ENCODE data around the gene PEX11B.

DNA sequence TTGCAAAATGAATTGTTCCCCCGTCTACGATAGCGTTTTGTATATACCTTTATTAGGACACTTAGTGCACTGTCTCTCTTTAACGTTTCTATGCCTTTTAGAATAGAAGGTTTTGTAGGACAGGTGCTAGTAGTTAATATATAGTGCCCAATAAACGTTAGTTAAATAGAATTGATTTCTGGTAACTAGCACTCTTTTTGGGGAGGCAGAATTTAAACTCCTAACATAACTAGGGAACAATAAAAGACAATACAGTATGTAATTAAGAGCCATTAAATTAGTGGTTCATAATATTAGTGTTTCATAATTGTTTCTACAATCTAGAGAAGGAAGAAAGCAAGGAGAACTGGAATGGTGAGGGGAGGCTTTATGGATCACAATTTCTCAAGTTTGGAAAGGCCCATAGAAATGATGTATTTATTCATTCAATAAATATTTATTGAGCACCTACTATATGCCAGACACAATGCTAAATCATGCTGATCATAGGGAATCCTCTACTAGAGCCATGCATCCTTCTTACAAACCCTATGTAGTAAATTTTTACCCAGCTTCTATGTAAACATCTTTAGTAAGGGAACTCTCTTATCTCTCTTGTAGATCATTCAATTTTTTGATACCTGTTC lies 46.7 kb upstream of the PEX11B start:
- TF ChIP-seq TAF1 (IDR thresholded peaks at IDR 0.05; ENCODE audit: borderline replicate concordance, low read depth, low read length) = no peak
- TF ChIP-seq CTCF (IDR thresholded peaks at IDR 0.05) = no peak
- no peak for TF ChIP-seq EZH2phosphoT487 (IDR thresholded peaks at IDR 0.05; ENCODE audit: borderline replicate concordance, low read depth)
- TF ChIP-seq FOXM1 (IDR thresholded peaks at IDR 0.05; ENCODE audit: low read depth) = no peak
- TF ChIP-seq EP300 (IDR thresholded peaks at IDR 0.05; ENCODE audit: borderline replicate concordance in 1 of 2, low read depth in 1 of 2, low read length in 1 of 2) = no peak
- no peak for TF ChIP-seq SMC3 (IDR thresholded peaks at IDR 0.05; ENCODE audit: low read depth, low read length)
- TF ChIP-seq YY1 (IDR thresholded peaks at IDR 0.05; ENCODE audit: low read depth) = no peak
- TF ChIP-seq RAD21 (IDR thresholded peaks at IDR 0.05; ENCODE audit: low read length) = no peak
- TF ChIP-seq ZBTB33 (IDR thresholded peaks at IDR 0.05; ENCODE audit: borderline replicate concordance, low read depth) = no peak
- TF ChIP-seq SIN3A (IDR thresholded peaks at IDR 0.05; ENCODE audit: borderline replicate concordance, low read depth, low read length) = no peak
- no peak for TF ChIP-seq ELF1 (IDR thresholded peaks at IDR 0.05)
- TF ChIP-seq POLR2AphosphoS5 (IDR thresholded peaks at IDR 0.05; ENCODE audit: low read depth, low read length) = no peak
- no peak for TF ChIP-seq RXRA (IDR thresholded peaks at IDR 0.05; ENCODE audit: borderline replicate concordance, low read depth)
- TF ChIP-seq GABPA (IDR thresholded peaks at IDR 0.05; ENCODE audit: low read depth) = no peak
